Upper lobe of right lung (tissue), 1 donor: ENCODE data around the gene LVRN. TPM values are rescaled to one million over a fixed set of nuclear protein-coding genes. Genes with fewer than 3 reads are reported as not detected.

ENCODE experiments used
- ATAC-seq: fragments of 200-7000 bp; cut with Tn5 transposase; one replicate; pipeline ENCODE4 v1.9.1; 2020; ENCODE audit warnings: mild to moderate bottlenecking, moderate library complexity
- DNase-seq: peaks from one replicate; pipeline ENCODE4 v3.0.0-alpha.2; 2020
- H3K27ac ChIP-seq: fragments of 200-600 bp; one replicate; pipeline ENCODE4 v1.8.0; 2022
- H3K27me3 ChIP-seq: fragments of 200-600 bp; one replicate; pipeline ENCODE4 v1.8.0; 2022; ENCODE audit warnings: mild to moderate bottlenecking
- H3K36me3 ChIP-seq: fragments of 200-600 bp; one replicate; pipeline ENCODE4 v1.8.0; 2022
- H3K4me1 ChIP-seq: fragments of 200-600 bp; one replicate; pipeline ENCODE4 v1.8.0; 2022
- H3K4me3 ChIP-seq: fragments of 200-600 bp; one replicate; pipeline ENCODE4 v1.8.0; 2022; ENCODE audit warnings: mild to moderate bottlenecking
- H3K9me3 ChIP-seq: fragments of 200-600 bp; one replicate; pipeline ENCODE4 v1.8.0; 2022
- intact Hi-C: fragments of 100-400 bp; cut with DNase I; formaldehyde crosslinking; loops from one replicate; pipeline ENCODE4 v1.11.0; 2022
- total RNA-seq: library from RNA; stranded (reverse); fragmentation: NEBNext Ultra II Directional; extraction: Animal tissue kit (Norgen Biotek cat#: 25700); gene quantifications from one replicate; pipeline ENCODE4 v1.2.1, GENCODE V29; 2021
- TF ChIP-seq, protein P1 (sequence below): fragments of 200-600 bp; IDR thresholded peaks from one replicate; pipeline ENCODE4 v1.8.0; 2022; ENCODE audit warnings: antibody characterized with exemption
- donor health status: DM: no; HTN: yes; CAD: no; lungs with severe emphysema.

LVRN gene
- total RNA-seq, 1 donor from 2014 or later = 0.20 TPM

DNA sequence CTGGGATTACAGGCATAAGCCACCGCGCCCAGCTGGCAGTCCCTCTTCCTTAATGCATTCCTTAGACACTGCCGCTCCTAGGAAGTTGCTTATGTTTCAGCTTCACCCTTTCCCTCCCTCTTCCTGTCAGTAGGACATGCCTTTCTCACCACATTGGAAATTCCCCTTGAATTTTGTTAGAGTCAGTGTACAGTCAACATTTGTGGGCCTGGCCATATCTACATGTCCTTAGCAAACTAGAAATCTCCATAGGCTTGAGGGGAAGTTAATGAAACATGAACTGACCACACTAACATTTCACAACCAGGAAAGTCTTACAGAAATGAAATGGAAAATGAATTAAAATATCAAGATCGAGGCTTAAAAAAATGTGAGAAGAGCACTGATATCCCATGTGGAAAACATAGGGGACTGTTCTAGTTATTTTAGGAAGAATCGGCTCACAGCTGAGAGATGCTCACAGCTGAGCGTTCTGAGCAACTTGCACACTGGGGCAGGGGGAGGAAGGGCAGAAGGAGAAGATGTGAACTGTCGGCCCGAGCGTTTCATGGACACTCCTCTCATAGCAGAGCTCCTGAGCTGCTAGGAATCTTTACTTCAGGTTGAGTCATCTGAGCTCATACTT lies 21.1 kb upstream of the LVRN start:
- intact Hi-C loops = no loop called here
- H3K36me3 ChIP-seq = no peaks in the 10 kb centered on the region
- H3K27me3 ChIP-seq = no peaks in the 10 kb centered on the region
- no peak overlapping the region for H3K4me3 ChIP-seq
- H3K9me3 ChIP-seq = no peaks in the 10 kb centered on the region
- DNase-seq (no peak), ATAC-seq (peak; percentile 25)
- no peaks in the 10 kb centered on the region for H3K4me1 ChIP-seq
- H3K27ac ChIP-seq = no peak overlapping the region
- TF ChIP-seq, protein P1, sequence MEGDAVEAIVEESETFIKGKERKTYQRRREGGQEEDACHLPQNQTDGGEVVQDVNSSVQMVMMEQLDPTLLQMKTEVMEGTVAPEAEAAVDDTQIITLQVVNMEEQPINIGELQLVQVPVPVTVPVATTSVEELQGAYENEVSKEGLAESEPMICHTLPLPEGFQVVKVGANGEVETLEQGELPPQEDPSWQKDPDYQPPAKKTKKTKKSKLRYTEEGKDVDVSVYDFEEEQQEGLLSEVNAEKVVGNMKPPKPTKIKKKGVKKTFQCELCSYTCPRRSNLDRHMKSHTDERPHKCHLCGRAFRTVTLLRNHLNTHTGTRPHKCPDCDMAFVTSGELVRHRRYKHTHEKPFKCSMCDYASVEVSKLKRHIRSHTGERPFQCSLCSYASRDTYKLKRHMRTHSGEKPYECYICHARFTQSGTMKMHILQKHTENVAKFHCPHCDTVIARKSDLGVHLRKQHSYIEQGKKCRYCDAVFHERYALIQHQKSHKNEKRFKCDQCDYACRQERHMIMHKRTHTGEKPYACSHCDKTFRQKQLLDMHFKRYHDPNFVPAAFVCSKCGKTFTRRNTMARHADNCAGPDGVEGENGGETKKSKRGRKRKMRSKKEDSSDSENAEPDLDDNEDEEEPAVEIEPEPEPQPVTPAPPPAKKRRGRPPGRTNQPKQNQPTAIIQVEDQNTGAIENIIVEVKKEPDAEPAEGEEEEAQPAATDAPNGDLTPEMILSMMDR = no peak

DNA sequence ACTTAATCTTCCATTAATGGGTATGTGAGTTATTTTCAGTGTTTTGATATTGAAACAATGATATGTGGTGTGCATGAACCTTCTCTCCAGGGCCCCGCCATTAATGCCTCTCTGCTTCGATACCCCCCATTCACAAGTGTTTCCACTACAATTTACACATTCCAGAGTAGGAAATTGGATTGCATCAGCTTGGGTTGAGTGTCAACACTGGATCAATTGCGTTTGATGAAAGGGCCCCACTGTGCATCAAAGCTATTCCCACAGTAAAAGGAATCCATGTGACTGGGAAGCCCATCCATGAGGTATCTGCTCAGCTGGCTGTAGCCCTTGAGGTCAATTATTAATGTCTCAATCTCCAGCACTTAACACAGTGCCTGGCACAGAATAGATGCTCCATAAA lies 17.8 kb upstream of the LVRN start:
- TF ChIP-seq, protein P1 = no peak
- no peak for ATAC-seq
- Histone ChIP-seq H3K27me3 (no peaks in the 10 kb centered on the region), H3K27ac (no peak overlapping the region), H3K4me1 (no peaks in the 10 kb centered on the region), H3K9me3 (no peaks in the 10 kb centered on the region), H3K36me3 (no peaks in the 10 kb centered on the region), H3K4me3 (no peak overlapping the region)
- DNase-seq = no peak
- intact Hi-C loops = no loop called here

DNA sequence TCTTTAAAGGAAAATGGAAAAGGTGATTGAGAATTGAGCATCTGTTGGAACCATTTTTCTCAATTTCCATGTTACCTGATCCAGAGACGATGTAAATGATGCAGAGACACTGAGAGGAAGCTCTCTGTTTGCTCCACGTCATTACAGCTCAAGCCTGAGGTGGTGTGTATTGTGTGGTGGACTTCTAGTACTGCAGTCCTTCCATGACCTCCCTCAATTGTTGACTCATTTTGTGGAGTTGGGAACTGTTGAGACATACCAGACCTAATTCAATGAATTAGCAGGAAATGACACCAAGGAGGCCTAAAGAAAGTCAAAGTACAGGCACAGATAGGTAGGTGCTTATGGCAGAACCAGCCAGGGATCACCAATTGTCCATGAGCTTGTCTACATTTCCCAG lies 15.6 kb upstream of the LVRN start:
- DNase-seq (no peak), ATAC-seq (no peak)
- Histone ChIP-seq H3K27me3 (no peaks in the 10 kb centered on the region), H3K27ac (no peak overlapping the region), H3K9me3 (no peaks in the 10 kb centered on the region), H3K36me3 (no peaks in the 10 kb centered on the region), H3K4me1 (no peaks in the 10 kb centered on the region), H3K4me3 (no peak overlapping the region)
- intact Hi-C loops = no loop called here
- TF ChIP-seq, protein P1 = no peak

DNA sequence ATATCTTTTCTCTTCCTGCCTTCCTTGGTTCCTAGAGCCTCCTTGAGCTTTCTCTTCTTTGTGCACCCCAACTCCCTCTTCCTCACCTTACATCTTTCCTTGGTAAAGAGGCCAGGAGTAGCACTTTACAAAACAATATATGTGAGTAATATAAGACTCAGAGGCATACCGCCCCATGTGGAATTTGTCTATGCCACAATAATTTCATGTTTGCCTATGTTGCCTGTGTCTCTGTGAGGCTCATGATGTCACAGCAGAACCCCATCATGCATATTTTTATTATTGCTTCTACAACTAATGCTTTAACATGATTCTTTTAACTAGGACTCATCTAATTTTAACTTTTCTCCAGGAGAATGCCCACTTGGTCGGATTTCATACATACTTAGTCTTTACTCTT lies 15.0 kb upstream of the LVRN start:
- Histone ChIP-seq H3K4me3 (no peak overlapping the region), H3K36me3 (no peaks in the 10 kb centered on the region), H3K27me3 (no peaks in the 10 kb centered on the region), H3K27ac (no peak overlapping the region), H3K9me3 (no peaks in the 10 kb centered on the region), H3K4me1 (no peaks in the 10 kb centered on the region)
- intact Hi-C loops = no loop called here
- ATAC-seq (no peak), DNase-seq (no peak)
- TF ChIP-seq, protein P1 = no peak

DNA sequence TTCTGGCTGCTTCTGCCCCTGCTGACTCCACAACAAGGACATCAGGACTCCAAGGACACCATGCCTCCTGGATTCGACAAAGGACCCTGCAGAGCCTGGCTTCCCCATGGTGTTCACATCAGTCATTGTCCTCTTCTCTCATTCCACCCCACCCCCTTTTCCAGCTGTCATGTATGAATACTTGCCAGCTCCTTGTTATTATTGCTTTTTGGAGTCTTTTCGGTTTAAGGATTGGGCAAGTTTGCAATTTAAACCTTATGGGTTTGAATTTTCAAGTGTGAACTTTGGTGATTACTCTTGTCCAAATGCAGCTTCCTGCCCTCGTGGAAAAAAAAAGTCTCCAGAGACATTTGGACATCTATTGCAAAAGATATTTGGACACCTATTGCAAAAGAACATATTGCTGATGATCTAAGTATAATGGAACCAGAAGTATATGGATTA lies 14.2 kb upstream of the LVRN start:
- DNase-seq = no peak
- ATAC-seq = no peak
- H3K9me3 ChIP-seq = no peaks in the 10 kb centered on the region
- intact Hi-C loops = no loop called here
- TF ChIP-seq, protein P1 = no peak
- H3K27me3 ChIP-seq = peaks cover 2% of the 10 kb centered on the region
- no peaks in the 10 kb centered on the region for H3K36me3 ChIP-seq
- no peak overlapping the region for H3K4me3 ChIP-seq
- H3K27ac ChIP-seq = no peak overlapping the region
- no peaks in the 10 kb centered on the region for H3K4me1 ChIP-seq

DNA sequence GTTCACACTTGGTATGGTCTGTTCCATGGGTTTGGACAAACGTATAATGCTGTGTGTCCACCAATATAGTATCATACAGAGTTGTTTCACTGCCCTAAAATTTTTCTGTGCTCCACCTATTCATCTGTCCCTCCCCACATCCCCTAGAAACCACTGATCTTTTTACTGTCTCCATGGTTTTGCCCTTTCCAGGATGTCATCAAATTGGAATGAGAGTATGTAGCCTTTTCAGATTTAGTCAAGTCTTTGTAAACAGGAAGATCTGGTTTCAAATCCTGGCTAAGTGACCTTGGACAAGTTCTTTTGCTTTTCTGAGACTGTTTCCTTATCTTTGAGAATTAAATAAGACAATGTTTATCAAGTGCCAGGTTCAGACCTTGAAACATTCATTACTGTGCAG lies 13.2 kb upstream of the LVRN start:
- H3K27ac ChIP-seq = no peak overlapping the region
- no peak for ATAC-seq
- no peaks in the 10 kb centered on the region for H3K36me3 ChIP-seq
- TF ChIP-seq, protein P1 = no peak
- H3K4me1 ChIP-seq = no peaks in the 10 kb centered on the region
- intact Hi-C loops = no loop called here
- no peaks in the 10 kb centered on the region for H3K9me3 ChIP-seq
- H3K4me3 ChIP-seq = no peak overlapping the region
- H3K27me3 ChIP-seq = peaks cover 7% of the 10 kb centered on the region
- no peak for DNase-seq
